RPMI7951 (cell line): ENCODE measurements around the gene SLC35F6. TPM values are rescaled to one million over a fixed set of nuclear protein-coding genes. Genes with fewer than 3 reads are reported as not detected.
A peak's percentile ranks its signal among the peaks of the same experiment; 100 is the strongest.
"Not testable (repeated sequence)": the region's sequence is repeated elsewhere in the genome, so short reads cannot be mapped to it uniquely, and the experiment has no call there.

Source experiments
- DNase-seq: peaks from one replicate; pipeline ENCODE4 v3.0.0-alpha.2; 2012; ENCODE audit warnings: low read depth
- total RNA-seq: library from RNA; depleted of rRNA; stranded (reverse); fragments of >200 nt; shearing (Covaris generic); gene quantifications from 2 replicates; pipeline ENCODE4 v1.2.3, GENCODE V29; 2014

SLC35F6 gene
- total RNA-seq, 1 experiment from 2014 or later, result 28.5 TPM

DNA sequence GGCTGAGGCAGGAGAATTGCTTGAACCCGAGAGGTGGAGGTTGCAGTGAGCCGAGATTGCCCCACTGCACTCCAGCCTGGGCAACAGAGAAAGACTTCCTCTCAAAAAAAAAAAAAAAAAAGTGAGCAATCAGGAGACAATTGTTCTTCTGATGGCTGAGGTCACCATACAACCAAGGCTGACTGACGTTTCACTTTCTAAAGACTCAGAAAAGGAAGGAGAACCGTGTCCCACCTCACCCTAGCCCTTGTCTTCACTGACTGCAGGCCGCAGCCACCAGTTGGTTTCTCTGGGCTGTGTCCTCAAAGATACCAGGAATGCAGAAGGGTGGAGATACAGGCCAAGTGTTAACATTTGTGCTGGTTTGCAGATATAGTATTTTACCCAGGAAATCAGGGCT lies 7.7 kb upstream of the SLC35F6 start:
- DNase-seq, result no peak

DNA sequence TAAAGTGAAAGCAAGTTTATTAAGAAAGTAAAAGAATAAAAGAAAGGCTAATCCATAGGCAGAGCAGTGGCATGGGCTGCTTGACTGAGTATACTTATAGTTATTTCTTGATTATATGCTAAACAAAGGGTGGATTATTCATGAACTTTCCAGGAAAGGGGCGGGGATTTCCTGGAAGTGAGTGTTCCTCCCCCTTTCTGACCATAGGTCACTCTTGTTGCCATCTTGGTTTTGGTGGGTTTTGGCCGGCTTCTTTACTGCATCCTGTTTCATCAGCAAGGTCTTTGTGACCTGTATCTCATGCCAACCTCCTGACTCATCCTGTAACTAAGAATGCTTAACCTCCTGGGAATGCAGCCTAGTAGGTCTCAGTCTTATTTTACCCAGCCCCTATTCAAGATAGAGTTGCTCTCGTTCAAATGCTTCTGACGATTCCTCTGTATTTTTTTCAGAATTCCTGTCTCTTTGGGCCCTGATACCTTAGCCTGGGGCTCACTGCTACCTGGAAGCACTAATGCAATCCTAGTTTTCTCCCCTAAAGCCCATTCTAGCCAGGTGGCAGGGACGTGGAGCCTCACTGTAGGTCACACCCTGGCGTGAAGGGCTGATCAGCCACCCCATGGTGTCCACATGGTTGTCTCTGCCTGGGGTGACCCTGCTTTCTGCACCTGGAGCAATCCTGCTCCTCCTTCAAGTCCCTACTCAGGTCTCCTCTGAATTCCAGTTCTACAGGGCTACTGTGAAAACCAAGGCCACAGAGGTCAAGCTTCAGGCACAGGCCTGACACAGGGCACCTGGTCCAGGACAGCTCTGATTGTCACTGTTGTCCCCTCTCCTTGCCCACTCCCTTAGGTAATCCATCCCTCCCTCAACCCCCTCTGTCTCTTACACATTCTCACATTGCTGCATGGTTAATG lies 6.0 kb upstream of the SLC35F6 start:
- peak; percentile 98 for DNase-seq

DNA sequence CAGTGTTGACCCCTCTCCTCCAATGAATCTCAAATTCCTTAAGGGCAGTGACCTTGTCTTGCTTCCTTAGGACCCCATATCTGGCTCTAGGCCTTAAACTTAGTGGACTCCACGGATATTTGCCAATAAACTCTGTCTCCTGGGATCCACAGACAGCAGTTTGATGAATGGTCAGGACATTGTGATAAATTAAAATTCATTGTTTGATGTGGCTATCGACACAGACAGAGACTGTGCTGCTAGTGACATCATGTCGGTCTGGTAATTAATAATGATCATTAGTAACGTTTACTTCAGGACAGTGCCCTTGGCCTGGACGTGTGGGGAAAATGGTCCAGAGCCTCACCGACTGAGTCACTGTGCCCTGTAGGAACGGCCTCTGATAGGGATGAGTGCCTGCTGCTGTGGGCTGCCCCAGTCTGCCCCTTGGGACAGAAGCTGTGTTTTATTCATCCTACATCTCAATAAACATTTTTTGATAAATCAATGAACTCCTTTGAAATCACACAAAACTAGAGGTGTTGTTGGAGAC lies 5.2 kb upstream of the SLC35F6 start:
- peak; percentile 42 for DNase-seq

DNA sequence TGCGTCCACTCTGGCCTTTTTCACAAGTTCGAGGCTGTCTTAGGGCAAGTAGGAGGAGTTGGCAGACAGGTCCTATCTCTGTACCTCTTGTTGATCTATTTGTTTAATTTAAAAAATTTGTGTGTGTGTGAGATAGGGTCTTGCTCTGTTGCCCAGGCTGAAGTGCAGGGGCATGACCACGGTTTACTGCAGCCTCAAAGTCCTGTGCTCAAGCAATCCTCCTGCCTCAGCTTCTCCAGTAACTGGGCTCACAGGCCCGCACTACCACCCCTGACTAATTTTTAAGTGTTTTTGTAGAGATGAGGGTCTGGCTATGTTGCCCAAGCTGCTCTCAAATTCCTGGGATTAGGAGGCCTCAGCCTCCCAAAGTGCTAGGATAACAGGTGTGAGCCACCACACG lies 4.2 kb upstream of the SLC35F6 start:
- DNase-seq, result no peak

DNA sequence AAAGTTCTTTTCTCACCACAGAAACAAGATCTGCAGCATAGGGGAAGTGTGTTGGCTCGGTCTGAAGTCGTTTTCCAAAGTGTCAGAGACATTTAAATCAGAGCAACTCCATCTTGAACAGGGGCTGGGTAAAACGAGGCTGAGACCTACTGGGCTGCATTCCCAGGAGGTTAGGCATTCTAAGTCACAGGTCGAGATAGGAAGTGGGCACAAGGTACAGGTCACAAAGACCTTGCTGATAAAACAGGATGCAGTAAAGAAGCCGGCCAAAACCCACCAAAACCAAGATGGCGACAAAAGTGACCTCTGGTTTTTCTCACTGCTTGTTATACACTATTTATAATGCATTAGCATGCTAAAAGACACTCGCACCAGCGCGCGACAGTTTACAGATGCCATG lies 3.1 kb upstream of the SLC35F6 start:
- not testable (repeated sequence) for DNase-seq

DNA sequence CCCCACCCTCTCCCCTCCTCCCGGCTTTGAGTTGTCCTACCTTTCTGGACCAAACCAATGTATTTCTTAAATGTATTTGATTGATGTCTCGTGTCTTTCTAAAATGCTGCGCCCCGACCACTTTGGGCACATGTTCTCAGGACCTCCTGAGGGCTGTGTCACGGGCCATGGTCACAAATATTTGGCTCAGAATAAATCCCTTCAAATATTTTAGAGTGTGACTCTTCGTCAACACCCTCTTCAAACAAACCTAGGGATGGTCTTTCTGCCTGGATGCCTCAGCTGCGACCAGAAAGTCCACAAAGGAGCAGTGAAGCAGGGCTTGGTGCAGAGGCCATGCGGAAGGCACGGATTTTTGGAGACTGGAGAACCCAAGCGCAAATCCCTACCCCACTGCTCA lies 1.1 kb upstream of the SLC35F6 start:
- no peak for DNase-seq

DNA sequence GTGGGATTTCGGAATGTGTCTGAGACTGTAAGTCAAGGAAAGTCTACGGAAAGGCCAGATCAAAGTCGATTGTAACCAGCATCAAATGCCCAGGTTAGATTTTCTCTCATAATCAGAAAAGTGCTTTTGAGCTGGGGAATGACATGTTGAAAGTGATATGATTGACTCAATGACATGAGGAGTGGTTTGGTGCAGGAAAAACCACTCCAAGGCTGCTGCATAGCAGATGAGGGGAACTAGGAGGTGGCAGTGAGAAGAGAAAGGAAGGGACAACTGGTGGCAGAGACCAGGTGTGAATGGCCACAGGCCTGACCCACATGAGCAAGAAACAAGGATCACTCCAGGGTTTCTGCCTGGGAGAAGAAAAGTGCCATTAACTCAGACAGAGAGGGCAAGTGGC lies 822 bp downstream of the SLC35F6 start:
- DNase-seq, result no peak

DNA sequence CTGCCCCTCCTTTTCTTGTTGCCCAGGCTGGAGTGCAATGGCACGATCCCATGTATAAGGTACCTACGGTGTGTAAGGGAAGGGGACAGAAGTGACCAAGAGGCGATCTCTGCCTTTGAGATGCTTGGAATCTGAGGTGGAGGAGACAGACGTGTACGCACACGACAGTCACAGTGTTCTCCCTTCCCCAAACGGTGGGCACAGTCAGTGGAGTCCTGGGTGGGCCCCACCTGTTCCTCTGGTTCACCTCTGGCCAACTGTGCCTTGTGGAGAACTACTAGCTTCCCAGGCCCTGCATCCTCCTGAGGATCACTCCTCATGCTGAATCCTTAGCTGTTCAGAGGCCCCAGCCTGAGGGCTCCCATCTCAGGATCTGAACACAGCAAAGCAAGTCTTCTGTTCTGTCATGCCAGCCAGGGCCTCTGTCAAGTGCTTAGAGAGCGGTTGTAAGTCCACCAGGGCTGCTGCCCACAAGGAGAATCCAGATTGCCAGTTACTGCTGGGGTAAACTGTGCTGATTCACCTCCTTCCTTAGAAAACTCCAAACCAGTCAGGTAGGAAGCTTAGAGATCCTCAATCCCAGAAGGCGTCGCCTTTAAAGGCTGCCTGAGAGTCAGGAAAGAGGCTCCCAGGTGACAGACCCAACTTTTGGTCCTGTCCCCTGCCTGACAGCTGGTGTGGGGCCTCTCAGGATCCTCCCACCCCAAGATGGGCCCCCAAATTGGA lies 1.6 kb downstream of the SLC35F6 start:
- no peak for DNase-seq

DNA sequence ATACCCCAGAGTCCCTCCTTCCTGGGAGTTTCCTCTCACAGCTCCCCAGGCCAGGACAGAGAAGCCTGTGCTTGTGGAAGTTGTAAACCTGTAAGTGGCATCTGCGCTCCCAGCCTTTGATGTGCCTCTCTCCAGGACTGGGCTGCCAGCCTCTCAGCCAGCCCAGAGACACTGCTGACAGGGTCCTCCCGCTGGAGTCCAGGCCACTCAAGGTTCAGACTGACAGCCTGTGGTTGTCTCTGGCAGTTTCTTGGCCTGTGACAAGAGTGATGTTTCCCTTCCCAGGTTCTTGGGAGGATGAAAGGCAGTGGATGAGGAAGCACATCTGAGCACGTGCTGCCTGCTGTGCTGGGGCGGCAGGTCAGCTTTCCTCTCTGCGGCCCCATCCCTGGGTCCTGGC lies 3.0 kb downstream of the SLC35F6 start:
- DNase-seq, result no peak

DNA sequence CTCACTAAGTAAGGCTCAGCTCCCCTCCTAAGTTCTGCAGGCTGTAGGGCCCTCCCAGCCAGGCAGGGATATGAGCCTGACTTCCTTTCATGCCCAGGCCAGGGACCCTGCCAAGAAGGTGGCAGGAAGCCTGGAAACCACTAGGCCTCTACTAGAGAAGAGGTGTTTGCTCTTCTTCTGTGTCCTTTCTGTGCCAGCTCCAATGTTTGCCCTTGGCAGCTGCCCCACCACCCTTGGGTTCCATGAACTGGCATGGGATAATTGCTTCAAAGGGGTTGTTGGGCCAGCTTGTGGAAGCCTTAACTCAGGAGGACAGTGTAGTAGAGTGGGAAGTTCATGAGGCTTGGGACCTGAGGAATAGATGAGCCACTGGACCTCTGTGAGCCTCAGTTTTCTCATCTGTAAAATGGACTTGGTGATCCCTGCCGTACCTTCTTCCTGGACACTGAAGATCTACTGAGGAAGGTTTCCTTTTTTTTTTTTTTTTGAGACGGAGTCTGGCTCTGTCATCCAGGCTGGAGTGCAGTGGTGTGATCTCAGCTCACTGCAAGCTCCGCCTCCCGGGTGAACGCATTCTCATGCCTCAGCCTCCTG lies 3.9 kb downstream of the SLC35F6 start:
- no peak for DNase-seq

DNA sequence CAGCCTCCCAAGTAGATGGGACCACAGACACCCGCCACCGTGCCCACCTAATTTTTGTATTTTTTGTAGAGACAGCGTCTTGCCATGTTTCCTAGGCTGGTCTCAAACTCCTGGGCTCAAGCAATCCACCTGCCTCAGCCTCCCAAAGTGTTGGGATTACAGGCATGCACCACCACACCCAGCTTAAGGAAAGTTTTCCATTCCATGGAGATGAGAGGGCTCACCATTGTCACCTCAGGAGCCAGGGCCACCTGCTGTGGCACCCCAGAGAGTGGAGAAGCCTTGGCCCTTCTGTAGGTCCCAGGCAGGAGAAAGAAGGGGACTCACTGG lies 4.6 kb downstream of the SLC35F6 start:
- no peak for DNase-seq

DNA sequence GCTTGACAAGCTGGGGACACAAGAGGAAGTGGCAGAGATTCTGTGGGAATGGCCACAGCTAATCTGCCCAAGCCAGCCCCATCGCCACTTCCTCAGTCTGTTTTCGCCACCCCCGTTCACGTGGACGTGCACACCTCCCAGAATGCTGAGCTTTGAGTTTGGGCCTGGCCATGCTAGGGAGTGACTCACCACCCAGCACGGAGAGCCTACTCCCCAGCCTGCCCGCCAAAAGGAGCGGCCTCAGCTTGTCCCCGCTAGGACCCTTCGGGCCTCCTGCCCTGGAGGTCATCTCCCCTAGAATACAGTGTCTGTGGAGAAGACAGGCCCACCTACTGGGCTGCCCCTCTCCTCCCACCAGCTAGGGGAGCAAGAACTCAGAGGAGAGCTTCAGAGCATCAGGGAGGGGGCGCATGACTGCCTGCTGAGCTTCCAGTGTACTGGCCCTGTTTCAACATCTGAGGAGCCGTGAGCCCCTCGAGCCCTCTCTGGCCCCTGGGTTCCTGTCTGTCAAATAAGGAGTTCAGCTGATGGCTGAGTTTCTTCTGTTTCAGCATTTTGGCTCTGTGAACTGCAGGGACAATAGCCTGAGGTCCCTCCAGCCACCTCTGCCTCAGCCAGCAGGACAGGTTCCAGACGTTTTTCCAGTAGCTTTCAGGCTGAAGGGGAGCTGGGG lies 5.1 kb downstream of the SLC35F6 start:
- DNase-seq, result peak; percentile 45

DNA sequence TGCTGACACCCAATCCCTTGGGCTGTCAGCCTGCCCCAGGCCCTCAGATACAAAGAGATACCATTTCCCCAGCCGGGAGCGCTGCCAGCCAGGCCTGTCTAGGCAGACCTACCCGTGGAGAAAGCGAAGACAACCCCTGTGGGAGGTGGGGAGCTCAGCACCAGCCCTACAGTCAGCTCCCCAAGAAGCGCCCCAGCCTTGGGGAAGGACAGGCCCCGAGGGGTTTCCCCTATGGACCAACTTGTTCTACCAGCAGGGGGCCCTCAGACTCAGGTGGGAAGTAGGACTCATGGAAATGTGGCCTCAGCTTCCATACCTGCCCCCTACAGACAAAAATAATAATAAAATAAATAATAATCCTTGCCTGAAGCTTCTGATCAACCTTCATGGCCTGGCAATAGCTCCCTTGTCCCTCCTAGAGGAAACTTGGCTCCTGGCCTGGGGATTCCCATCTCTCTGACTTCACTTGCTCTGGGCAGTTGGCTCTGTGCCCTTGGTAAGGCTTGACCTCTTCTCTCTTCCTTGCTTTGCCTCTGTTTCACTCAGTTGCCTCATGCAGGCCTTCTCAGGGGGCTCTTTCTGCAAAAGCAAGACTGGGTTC lies 7.0 kb downstream of the SLC35F6 start:
- DNase-seq, result peak; percentile 94

DNA sequence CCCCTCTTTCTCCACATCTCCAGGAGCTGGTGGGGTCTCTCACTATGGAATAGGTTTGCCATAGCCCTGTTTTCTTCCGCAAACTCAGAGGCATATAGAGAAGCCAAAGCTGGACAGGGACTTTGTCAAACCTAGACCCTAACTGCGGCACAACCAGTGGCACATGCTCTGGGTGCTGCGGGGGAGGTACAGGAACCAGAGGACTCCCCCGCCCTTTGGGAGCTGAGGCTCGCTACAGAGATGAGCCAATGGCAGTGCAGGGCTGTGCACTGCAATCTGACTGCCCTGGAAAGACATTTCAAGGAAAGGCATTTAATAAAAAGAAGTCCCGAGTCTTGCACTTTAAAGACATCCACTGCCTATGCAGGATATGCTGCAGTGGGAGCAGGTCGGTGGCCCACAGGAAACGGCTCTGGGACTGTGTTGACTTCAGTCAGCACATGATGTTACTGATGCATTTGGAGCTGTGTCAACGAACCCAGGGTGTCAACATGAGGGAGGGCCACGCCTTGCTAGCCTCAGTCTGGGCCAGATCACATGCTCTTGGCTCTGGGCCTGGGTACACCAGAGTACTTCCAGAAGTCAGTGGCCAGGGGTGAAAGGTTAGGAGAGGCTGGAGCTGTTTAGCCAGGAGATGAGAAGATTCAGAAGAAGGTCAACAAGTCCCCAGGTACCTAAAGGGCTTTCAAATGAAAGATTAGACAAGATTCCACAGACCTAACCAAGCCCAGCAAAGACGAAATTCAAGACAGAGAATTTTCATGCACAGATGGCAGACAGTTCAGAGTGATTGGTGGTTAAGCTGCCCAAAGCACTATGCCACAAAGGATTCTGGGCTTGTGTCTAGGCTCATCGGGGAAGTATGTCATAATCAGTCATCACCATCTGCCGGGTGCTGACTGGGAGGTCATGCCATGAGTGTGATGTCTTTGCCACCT lies 8.2 kb downstream of the SLC35F6 start:
- DNase-seq, result peak; percentile 79

DNA sequence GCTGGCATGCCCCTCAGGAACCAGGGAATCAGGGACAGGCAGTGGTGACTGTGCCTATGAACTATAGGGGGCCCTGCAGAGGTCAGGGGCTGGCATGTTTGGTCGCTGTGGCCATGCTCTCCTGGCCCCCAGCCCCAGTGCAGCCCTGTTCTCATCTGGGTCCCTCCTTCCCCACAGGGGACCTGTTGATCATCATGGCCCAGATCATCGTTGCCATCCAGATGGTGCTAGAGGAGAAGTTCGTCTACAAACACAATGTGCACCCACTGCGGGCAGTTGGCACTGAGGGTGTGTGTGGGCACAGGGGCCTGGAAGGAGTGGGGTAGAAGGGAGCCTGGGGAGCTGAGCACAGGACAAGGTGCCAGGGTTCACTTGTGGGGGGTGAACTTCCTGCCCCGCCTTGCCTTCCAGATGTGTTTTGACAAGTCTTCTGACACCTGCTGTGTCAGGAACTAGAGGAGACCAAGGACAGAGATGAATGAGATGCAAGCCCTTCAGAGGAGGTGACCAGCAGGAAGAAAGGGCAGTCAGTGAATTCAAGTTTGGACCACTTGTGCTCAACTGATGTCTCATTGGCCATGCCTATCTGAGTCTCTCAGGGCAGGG lies 12.2 kb downstream of the SLC35F6 start:
- DNase-seq, result no peak

DNA sequence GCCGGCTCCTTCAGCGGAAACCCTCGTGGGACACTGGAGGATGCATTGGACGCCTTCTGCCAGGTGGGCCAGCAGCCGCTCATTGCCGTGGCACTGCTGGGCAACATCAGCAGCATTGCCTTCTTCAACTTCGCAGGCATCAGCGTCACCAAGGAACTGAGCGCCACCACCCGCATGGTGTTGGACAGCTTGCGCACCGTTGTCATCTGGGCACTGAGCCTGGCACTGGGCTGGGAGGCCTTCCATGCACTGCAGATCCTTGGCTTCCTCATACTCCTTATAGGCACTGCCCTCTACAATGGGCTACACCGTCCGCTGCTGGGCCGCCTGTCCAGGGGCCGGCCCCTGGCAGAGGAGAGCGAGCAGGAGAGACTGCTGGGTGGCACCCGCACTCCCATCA lies 14.0 kb downstream of the SLC35F6 start:
- DNase-seq, result no peak

DNA sequence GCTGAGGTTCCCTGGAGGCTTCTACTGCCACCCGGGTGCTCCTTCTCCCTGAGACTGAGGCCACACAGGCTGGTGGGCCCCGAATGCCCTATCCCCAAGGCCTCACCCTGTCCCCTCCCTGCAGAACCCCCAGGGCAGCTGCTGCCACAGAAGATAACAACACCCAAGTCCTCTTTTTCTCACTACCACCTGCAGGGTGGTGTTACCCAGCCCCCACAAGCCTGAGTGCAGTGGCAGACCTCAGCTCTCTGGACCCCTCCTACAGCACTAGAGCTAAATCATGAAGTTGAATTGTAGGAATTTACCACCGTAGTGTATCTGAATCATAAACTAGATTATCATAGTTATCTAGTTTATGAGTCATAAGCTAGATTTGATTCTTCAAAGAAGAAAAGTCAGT lies 14.4 kb downstream of the SLC35F6 start:
- DNase-seq, result no peak

DNA sequence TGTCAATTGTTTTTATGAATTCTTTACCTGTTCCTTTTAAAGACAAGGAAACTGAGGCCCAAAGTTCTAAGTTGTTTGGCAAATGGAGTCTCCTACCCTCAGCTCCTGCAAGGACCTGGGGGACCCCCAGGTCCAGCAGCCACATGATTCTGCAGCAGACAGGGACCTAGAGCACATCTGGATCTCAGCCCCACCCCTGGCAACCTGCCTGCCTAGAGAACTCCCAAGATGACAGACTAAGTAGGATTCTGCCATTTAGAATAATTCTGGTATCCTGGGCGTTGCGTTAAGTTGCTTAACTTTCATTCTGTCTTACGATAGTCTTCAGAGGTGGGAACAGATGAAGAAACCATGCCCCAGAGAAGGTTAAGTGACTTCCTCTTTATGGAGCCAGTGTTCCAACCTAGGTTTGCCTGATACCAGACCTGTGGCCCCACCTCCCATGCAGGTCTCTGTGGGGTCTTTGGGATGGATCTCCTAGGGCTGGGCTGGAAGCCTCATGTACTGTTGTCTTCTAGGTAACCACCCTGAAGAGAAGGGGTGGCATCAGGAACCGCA lies 16.2 kb downstream of the SLC35F6 start:
- DNase-seq, result no peak

DNA sequence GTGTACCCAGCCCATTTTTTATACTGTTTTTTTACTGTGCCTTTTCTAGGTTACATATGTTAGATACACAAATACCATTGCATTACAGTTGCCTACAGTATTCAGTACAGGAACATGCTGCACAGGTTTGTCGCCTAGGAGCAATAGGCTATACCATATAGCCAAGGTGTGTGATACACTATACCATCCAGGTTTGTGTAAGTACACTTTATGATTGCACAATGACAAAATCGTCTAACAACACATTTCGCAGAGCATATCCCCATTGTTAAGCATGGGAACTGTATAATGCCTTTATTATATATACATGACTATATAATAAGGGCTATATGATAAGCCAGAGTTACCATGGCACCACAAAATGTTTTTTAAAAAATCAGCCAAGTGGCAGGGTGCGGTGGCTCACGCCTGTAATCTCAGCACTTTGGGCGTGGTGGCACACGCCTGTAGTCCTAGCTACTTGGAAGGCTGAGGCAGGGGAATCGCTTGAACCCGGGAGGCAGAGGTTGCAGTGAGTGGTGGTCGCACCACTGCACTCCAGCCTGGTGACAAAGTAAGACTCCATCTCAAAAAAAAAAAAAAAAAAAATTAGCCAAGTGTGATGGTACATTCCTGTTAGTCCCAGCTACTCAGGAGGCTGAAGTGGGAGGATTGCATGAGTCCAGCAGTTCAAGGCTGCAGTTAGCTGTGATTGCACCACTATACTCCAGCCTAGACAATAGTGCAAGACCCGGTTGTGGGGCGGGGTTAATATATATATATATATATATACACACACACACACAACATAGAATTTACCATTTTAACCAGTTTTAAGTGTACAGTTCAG lies 19.0 kb downstream of the SLC35F6 start:
- no peak for DNase-seq
